Activated CD4-positive, alpha-beta memory T cell treated with anti-CD3 and anti-CD28 coated beads, Interleukin-2, amount 10 ng/mL, durations not matched to agents 7 days and 5 days (primary cell): Measurements from ENCODE around the gene LIMA1. TPM values are rescaled to one million over a fixed set of nuclear protein-coding genes. Genes with fewer than 3 reads are reported as not detected.
"Not testable (repeated sequence)": the region's sequence is repeated elsewhere in the genome, so short reads cannot be mapped to it uniquely, and the experiment has no call there.

Experiments
- CTCF ChIA-PET: fragments of 350-600 bp; sonication (Branson Sonifier 250); formaldehyde crosslinking; loops from one replicate; lab custom pipeline; 2021; ENCODE audit warnings: antibody characterized with exemption, inconsistent platforms; lab: Charles Lee
- POLR2A ChIA-PET: fragments of 350-600 bp; sonication (Branson Sonifier 250); formaldehyde crosslinking; loops from one replicate; lab custom pipeline; 2021; ENCODE audit warnings: antibody characterized with exemption; lab: Charles Lee
- DNase-seq: peaks from one replicate; pipeline ENCODE4 v3.0.0-alpha.2; 2020
- H3K27ac Mint-ChIP-seq: one replicate; pipeline ENCODE4 v1.8.0; 2021; ENCODE audit warnings: mild to moderate bottlenecking, mixed read lengths
- H3K27me3 Mint-ChIP-seq: one replicate; pipeline ENCODE4 v1.8.0; 2021; ENCODE audit warnings: mixed read lengths
- H3K36me3 Mint-ChIP-seq: one replicate; pipeline ENCODE4 v1.8.0; 2021; ENCODE audit warnings: low read depth, mixed read lengths
- H3K4me1 Mint-ChIP-seq: one replicate; pipeline ENCODE4 v1.8.0; 2021; ENCODE audit warnings: mixed read lengths
- H3K4me3 Mint-ChIP-seq: one replicate; pipeline ENCODE4 v1.8.0; 2021; ENCODE audit warnings: mild to moderate bottlenecking, mixed read lengths
- H3K9me3 Mint-ChIP-seq: one replicate; pipeline ENCODE4 v1.8.0; 2021; ENCODE audit warnings: mixed read lengths
- total RNA-seq, 2 experiments: library from RNA; stranded (reverse); gene quantifications; one replicate each; pipeline ENCODE4 v1.2.3, GENCODE V29; 2021

The LIMA1 gene
- total RNA-seq, 2 experiments from 2014 or later = 59.4 to 59.9 TPM

DNA sequence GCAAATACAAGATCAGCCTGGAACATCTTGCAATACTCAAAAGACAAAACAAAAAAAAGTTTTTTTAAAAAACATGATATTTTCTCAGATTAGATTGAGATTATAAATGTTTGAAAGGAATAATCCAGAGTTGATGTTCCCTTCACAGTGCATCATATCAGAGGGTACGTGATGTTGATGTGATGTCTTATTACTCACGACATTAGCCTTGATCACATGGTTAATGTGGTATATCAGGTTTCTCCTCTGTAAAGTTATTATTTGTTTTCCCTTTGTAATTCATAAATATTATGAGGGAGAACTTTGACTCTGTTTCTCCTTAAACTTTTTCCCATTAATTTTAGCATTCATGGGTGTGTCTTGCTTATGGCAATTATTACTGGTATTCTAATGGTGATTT lies 26.6 kb downstream of the LIMA1 start:
- H3K4me1 Mint-ChIP-seq = peaks cover 29% of the 10 kb centered on the region
- no peak overlapping the region for H3K27ac Mint-ChIP-seq
- no peak for DNase-seq
- H3K36me3 Mint-ChIP-seq = peaks cover 3% of the 10 kb centered on the region
- H3K27me3 Mint-ChIP-seq = no peaks in the 10 kb centered on the region
- ChIA-PET POLR2A (no interaction called here), CTCF (no interaction called here)
- H3K9me3 Mint-ChIP-seq = no peaks in the 10 kb centered on the region
- H3K4me3 Mint-ChIP-seq = no peak overlapping the region

DNA sequence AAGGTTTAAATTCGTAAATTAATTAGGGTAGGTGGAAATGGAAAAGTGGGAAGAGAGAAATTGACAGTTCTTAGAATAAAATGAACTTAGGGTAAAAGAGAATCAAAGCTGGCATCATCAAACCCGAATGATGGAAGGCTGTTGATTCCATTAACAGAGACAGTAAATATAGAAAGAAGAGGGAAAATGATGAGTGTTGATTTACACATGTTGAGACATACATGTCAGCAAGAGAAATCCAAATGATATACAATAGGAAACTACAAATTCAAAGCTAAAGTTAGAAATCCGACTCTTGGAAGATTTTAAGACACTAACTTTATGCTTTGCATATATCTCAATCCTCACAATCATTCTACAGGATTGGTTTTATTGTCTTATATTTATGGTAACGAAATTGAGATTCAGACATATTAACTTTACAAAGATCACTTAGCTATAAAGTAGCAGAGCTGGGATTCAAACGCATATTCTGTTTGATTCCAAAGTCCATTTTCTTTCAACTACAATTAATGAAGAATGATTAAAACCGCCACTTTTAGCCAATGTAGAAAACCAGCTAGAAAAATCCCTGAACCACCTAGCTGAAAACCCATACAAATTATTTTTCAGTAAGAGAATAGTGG lies 30.2 kb downstream of the LIMA1 start:
- H3K9me3 Mint-ChIP-seq = no peaks in the 10 kb centered on the region
- H3K4me3 Mint-ChIP-seq = no peak overlapping the region
- H3K27me3 Mint-ChIP-seq = no peaks in the 10 kb centered on the region
- peaks cover 62% of the 10 kb centered on the region for H3K4me1 Mint-ChIP-seq
- ChIA-PET CTCF (interaction anchor here (1.9 to 2.0 kb wide), 2 partner anchors 10 to 30 kb away, joined by 5 to 9 read pairs; partner anchors contain the start of gene LIMA1), POLR2A (interaction anchor here (0.8 to 3.8 kb wide), 5 partner anchors 11 to 62 kb away, joined by 3 to 18 read pairs (median 4); partner anchors contain the start of gene LIMA1)
- no peak overlapping the region for H3K27ac Mint-ChIP-seq
- peaks cover 9% of the 10 kb centered on the region for H3K36me3 Mint-ChIP-seq
- no peak for DNase-seq

DNA sequence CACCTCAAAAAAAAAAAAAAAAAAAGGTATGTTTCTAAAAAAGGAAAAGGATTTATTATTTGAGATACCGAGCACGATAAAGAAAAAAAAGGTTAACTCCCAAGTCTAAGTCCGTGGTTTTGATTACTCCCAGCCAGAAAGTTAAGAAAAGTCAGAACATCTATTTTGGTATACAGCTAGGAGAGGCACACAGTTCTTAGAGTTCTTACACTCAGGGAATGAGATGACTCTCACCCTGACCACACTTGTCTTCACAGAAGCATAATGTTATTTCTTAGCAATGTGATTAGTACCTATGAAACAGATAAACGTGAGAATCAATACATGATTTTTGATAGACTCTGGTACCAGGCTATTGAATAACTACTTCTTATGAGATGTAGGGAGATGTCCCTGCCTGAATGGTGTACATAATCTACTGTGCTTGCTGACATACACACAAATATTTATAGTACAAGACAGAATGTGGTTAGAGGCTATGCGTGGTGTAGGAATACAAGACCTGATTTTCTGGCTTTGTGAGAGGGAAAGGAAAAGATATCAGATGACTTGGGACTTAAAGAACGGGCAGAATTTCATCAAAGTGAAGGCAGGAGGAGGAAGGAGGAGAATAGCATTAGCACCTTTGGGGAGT lies 31.6 kb downstream of the LIMA1 start:
- H3K4me3 Mint-ChIP-seq = no peak overlapping the region
- peaks cover 2% of the 10 kb centered on the region for H3K9me3 Mint-ChIP-seq
- peaks cover 13% of the 10 kb centered on the region for H3K36me3 Mint-ChIP-seq
- peaks cover 70% of the 10 kb centered on the region for H3K4me1 Mint-ChIP-seq
- no peaks in the 10 kb centered on the region for H3K27me3 Mint-ChIP-seq
- H3K27ac Mint-ChIP-seq = peak overlapping the region; percentile 41
- POLR2A ChIA-PET = interaction anchor here (0.6 to 3.4 kb wide), 6 partner anchors 9 to 1121 kb away, joined by 3 to 21 read pairs (median 4); partner anchors contain the start of genes COX14 and TUBA1B
- CTCF ChIA-PET = interaction anchor here (0.7 to 1.8 kb wide), 8 partner anchors 9 to 915 kb away, joined by 3 to 11 read pairs (median 3); partner anchors contain the start of genes C1QL4 and COX14
- DNase-seq = no peak

DNA sequence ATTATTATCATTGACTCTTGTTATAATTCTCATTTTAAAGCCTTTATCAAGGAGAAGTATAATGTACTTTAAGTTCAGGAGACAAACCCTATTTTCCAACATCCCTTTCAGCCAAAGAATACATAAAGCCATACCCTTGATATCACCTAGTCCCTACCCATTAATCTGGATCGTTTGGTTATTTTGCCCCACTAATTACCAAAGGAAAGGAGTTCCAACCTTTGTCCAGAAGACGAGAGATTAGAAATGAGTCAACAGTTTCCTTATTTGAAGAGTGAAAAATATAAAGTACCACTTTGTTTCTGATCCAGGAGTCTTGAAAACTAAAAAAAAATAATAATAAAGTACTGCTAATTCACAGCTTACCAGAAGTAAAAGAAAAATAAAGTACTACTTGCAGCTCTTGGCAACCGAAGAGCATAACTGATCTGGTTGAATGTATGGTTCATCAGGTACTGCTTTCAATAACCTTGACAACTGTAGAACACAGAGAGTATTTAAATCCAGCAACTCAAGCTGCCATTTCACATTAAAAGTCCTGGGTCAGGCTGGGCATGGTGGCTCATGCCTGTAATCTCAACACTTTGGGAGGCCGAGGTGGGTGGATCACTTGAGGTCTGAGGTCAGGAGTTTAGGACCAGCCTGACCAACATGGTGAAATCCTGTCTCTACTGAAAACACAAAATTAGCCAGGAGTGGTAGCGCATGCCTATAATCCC lies 33.7 kb downstream of the LIMA1 start:
- H3K27me3 Mint-ChIP-seq = no peaks in the 10 kb centered on the region
- H3K27ac Mint-ChIP-seq = peak overlapping the region; percentile 16
- H3K4me3 Mint-ChIP-seq = peak overlapping the region; percentile 48
- peaks cover 2% of the 10 kb centered on the region for H3K9me3 Mint-ChIP-seq
- peaks cover 80% of the 10 kb centered on the region for H3K4me1 Mint-ChIP-seq
- ChIA-PET POLR2A (interaction anchor here (0.6 to 3.4 kb wide), 6 partner anchors 12 to 38 kb away, joined by 3 to 21 read pairs (median 3); no protein-coding TSS in a partner anchor), CTCF (interaction anchor here (1.0 to 1.8 kb wide), 2 partner anchors 27 to 138 kb away, joined by 4 to 11 read pairs; partner anchors contain the start of gene COX14)
- no peak for DNase-seq
- peaks cover 20% of the 10 kb centered on the region for H3K36me3 Mint-ChIP-seq

DNA sequence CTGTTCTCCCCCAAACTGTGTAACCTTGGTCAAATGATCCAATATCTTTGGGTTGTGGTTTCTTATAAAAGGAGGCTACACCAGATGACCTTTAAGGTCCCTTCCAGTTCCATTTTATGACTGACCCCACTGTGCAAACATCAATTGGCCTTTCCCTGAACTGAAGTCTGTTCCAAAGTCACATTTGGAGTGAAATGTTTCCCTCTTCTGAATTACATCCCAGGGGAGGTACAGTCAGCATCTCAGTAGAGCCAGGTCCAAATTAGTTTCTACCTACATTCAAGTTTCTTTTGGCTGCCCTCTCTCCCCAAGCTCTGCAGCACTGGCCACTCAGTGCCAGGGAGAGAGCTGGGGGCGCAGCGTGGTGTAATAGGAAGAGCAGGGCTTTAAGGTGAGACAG lies 34.4 kb downstream of the LIMA1 start:
- H3K4me3 Mint-ChIP-seq = peak overlapping the region; percentile 54
- H3K27me3 Mint-ChIP-seq = no peaks in the 10 kb centered on the region
- no peak for DNase-seq
- CTCF ChIA-PET = interaction anchor here (1.0 kb wide), 1 partner anchor 26 kb away, joined by 4 read pairs; no protein-coding TSS in a partner anchor
- peaks cover 74% of the 10 kb centered on the region for H3K4me1 Mint-ChIP-seq
- POLR2A ChIA-PET = interaction anchor here (0.6 to 3.4 kb wide), 5 partner anchors 13 to 37 kb away, joined by 3 to 21 read pairs (median 3); no protein-coding TSS in a partner anchor
- peaks cover 2% of the 10 kb centered on the region for H3K9me3 Mint-ChIP-seq
- no peak overlapping the region for H3K27ac Mint-ChIP-seq
- peaks cover 21% of the 10 kb centered on the region for H3K36me3 Mint-ChIP-seq

DNA sequence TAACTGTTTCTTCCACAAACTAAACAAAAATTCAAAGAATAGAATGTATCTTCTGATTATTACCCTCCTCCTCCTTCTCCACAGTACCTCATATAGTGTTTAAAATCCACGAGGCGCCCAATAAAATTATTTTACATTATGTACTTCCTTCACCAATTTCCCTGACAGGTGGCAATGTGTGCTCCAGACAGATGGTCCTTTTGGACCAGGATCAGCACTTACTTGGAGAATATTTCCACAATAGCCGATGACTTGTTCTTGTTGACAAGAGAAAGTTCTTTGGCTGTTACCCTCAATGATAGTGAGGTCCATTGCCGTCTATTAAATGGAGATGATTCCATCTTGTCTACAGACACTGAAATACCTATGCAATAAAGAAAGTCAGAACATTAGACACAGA lies 34.9 kb downstream of the LIMA1 start:
- H3K27ac Mint-ChIP-seq = no peak overlapping the region
- peaks cover 73% of the 10 kb centered on the region for H3K4me1 Mint-ChIP-seq
- peaks cover 2% of the 10 kb centered on the region for H3K9me3 Mint-ChIP-seq
- H3K27me3 Mint-ChIP-seq = no peaks in the 10 kb centered on the region
- ChIA-PET CTCF (interaction anchor here (1.7 kb wide), 1 partner anchor 66 kb away, joined by 4 read pairs; no protein-coding TSS in a partner anchor), POLR2A (interaction anchor here (1.1 to 2.6 kb wide), 4 partner anchors 18 to 136 kb away, joined by 3 to 10 read pairs (median 6); partner anchors contain the start of genes COX14 and LIMA1)
- DNase-seq = no peak
- peak overlapping the region; percentile 54 for H3K4me3 Mint-ChIP-seq
- peaks cover 21% of the 10 kb centered on the region for H3K36me3 Mint-ChIP-seq

DNA sequence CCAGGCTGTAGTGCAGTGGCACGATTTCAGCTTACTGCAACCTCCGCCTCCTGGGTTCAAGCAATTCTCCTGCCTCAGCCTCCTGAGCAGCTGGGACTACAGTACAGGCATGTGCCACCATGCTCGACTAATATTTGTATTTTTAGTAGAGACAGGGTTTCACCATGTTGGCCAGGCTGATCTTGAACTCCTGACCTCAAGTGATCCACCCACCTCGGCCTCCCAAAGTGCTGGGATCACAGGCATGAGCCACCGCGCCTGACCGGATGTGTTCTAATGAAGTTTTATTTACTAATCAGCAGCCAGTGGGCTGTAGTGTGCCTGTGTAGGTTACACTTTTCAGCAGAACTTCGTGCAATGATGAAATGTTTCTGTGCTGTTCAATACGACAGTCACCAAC lies 35.7 kb downstream of the LIMA1 start:
- POLR2A ChIA-PET = interaction anchor here (1.1 to 2.6 kb wide), 5 partner anchors 17 to 136 kb away, joined by 3 to 19 read pairs (median 7); partner anchors contain the start of genes COX14 and LIMA1
- Mint-ChIP-seq H3K4me3 (peak overlapping the region; percentile 37), H3K36me3 (peaks cover 21% of the 10 kb centered on the region), H3K4me1 (peaks cover 75% of the 10 kb centered on the region)
- H3K27me3 Mint-ChIP-seq, DNase-seq, H3K9me3 Mint-ChIP-seq, H3K27ac Mint-ChIP-seq: not testable (repeated sequence)
- CTCF ChIA-PET = interaction anchor here (0.5 to 2.3 kb wide), 5 partner anchors 27 to 136 kb away, joined by 3 to 9 read pairs (median 5); partner anchors contain the start of genes COX14 and LIMA1

DNA sequence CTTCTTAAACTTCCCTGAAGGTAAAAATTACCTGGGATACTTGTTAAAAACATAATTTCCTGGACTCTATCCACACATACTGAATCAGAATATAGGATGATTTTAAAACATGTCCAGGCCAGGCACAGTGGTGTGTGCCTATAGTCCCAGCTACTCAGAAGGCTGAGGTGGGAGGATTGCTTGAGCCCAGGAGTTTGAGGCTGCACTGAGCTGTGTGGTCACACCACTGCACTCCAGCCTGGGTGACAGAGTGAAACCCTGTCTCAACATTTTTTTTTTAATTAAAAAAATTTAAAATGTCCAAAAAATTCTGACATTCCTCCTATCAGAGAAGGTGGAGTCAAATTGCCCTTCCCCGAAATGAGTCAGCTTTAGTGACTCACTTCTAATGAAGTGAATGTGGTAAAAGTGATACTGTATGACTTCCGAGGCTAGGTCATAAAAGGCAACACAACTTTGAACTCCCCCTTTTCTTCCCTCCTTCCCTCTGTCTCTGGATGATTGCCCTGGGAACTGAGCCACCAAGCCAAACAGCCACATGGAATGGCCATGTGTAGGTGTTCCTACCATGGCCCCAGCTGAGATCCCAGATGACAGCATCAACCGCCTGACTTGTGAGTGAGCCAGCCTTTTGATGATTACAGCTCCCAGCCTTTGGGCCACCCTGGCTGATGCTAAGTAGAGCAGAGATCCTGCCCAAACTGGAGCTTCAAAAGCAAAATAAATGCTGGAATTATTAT lies 36.3 kb downstream of the LIMA1 start:
- peaks cover 2% of the 10 kb centered on the region for H3K9me3 Mint-ChIP-seq
- peaks cover 21% of the 10 kb centered on the region for H3K36me3 Mint-ChIP-seq
- H3K27me3 Mint-ChIP-seq = no peaks in the 10 kb centered on the region
- peaks cover 76% of the 10 kb centered on the region for H3K4me1 Mint-ChIP-seq
- H3K4me3 Mint-ChIP-seq = peak overlapping the region; percentile 79
- ChIA-PET CTCF (interaction anchor here (0.6 to 2.3 kb wide), 7 partner anchors 8 to 507 kb away, joined by 3 to 9 read pairs (median 4); partner anchors contain the start of genes COX14 and LIMA1), POLR2A (interaction anchor here (0.8 to 2.6 kb wide), 11 partner anchors 11 to 260 kb away, joined by 3 to 19 read pairs (median 4); partner anchors contain the start of genes CERS5, COX14 and LIMA1)
- peak overlapping the region; percentile 94 for H3K27ac Mint-ChIP-seq
- DNase-seq = peak; percentile 43

DNA sequence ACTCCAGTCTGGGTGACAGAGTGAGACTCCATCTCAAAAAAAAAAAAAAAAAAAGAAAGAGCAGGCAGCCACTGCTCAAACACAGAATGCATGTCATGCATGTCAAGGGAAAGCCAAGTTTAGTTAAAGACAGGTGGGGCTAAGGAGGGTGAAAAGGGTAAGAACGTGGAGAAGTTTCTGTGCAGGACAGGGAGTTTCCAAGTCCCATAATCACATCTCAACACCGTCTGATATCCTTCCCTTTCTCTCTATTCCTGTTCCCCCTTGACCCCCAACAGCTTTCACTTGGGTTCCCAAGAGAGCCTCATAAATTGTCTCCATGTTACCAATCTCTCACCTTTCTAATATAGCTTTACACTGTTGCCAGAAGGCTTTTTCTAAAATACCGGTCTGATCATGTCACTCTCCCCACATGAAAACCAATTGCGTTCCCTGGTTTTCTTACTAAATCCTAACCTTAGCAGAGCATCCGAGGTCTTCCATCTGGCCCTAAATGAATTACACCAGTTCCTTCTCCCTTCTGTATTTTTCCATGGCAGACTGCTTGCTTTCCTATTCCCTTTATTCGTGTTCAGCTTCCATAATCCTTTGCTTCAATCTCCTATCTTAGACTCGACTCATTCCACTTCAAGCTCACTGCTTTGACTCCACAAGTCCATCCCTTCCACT lies 37.0 kb downstream of the LIMA1 start:
- H3K9me3 Mint-ChIP-seq = peaks cover 2% of the 10 kb centered on the region
- peak overlapping the region; percentile 0 for H3K4me3 Mint-ChIP-seq
- no peaks in the 10 kb centered on the region for H3K27me3 Mint-ChIP-seq
- H3K4me1 Mint-ChIP-seq = peaks cover 70% of the 10 kb centered on the region
- ChIA-PET CTCF (interaction anchor here (0.6 to 2.3 kb wide), 7 partner anchors 7 to 507 kb away, joined by 3 to 9 read pairs (median 4); partner anchors contain the start of genes COX14 and LIMA1), POLR2A (interaction anchor here (0.8 to 2.6 kb wide), 9 partner anchors 10 to 261 kb away, joined by 3 to 19 read pairs (median 4); partner anchors contain the start of genes CERS5, COX14 and LIMA1)
- H3K27ac Mint-ChIP-seq = peak overlapping the region; percentile 24
- DNase-seq = no peak
- peaks cover 18% of the 10 kb centered on the region for H3K36me3 Mint-ChIP-seq

DNA sequence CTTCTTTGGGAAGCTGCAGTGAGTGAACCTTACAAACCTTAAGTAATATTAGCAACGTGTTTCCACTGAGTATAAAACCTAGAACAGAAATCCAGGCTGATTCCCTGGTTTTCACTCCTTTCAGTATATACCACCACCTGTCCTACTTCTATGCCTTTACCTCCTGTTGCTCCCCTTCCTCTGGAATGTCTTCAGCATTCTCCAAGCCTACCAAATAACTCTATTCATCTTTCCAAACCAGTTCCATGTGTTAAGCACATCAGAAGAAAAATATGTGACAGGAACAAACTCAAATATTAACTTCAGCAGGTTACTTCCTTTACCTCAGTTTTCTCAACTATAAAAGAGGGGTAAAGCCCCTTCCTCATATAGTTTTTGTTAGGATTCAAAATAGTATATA lies 39.8 kb downstream of the LIMA1 start:
- H3K27ac Mint-ChIP-seq = no peak overlapping the region
- H3K9me3 Mint-ChIP-seq = peaks cover 2% of the 10 kb centered on the region
- CTCF ChIA-PET = interaction anchor here (1.0 to 1.6 kb wide), 3 partner anchors 10 to 40 kb away, joined by 3 to 9 read pairs (median 7); partner anchors contain the start of gene LIMA1
- POLR2A ChIA-PET = interaction anchor here (0.9 to 1.9 kb wide), 5 partner anchors 8 to 31 kb away, joined by 3 to 16 read pairs (median 4); no protein-coding TSS in a partner anchor
- no peaks in the 10 kb centered on the region for H3K27me3 Mint-ChIP-seq
- H3K4me3 Mint-ChIP-seq = no peak overlapping the region
- H3K36me3 Mint-ChIP-seq = peaks cover 19% of the 10 kb centered on the region
- peaks cover 46% of the 10 kb centered on the region for H3K4me1 Mint-ChIP-seq
- no peak for DNase-seq

DNA sequence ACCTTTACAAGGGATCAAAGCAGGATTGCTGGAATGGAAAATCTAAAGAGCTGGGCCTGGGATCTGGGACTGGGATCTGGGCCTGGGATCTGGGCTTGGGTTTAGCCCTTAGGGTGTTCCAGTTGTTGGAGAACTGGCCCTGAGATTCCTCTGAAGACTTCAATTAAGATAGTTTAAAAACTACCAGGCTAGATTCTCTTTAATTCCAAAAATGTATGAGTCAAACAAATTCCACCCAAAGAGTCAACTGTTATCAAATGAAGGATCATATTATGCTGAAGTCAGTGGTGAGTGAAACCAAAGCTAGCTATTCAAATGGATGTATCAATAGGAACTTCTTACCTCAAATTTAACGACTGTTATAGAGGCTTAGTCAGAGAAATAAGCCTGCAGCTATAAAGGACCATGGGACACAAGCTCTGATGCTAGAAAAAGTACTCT lies 40.5 kb downstream of the LIMA1 start:
- CTCF ChIA-PET = interaction anchor here (0.6 to 1.6 kb wide), 4 partner anchors 8 to 41 kb away, joined by 3 to 9 read pairs (median 5); partner anchors contain the start of gene LIMA1
- no peak for DNase-seq
- H3K27ac Mint-ChIP-seq = no peak overlapping the region
- H3K9me3 Mint-ChIP-seq = peaks cover 2% of the 10 kb centered on the region
- no peak overlapping the region for H3K4me3 Mint-ChIP-seq
- no peaks in the 10 kb centered on the region for H3K27me3 Mint-ChIP-seq
- POLR2A ChIA-PET = interaction anchor here (0.6 to 1.9 kb wide), 7 partner anchors 9 to 32 kb away, joined by 3 to 16 read pairs (median 4); no protein-coding TSS in a partner anchor
- peaks cover 41% of the 10 kb centered on the region for H3K4me1 Mint-ChIP-seq
- peaks cover 16% of the 10 kb centered on the region for H3K36me3 Mint-ChIP-seq
